Lung (tissue), 12 donors: ENCODE measurements around the gene PSMD7. TPM values are rescaled to one million over a fixed set of nuclear protein-coding genes. Genes with fewer than 3 reads are reported as not detected.

ENCODE experiments used
- ATAC-seq: fragments of 200-7000 bp; cut with Tn5 transposase; one replicate; pipeline ENCODE4 v1.9.1; 2020; ENCODE audit warnings: moderate number of reproducible peaks; ENCODE audit not compliant: insufficient read depth, low FRiP score
- DNase-seq, 3 donors: peaks; one replicate each; pipeline ENCODE4 v3.0.0-alpha.2; 2013 to 2017
- H3K27ac ChIP-seq, 2 donors: one replicate each; pipeline ENCODE4 v1.5.1; 2013; ENCODE audit warnings: mild to moderate bottlenecking in 2 of 2, moderate library complexity in 2 of 2, control low read depth in 1 of 2, inconsistent platforms in 1 of 2, low read depth in 1 of 2, low read length in 1 of 2
- H3K27me3 ChIP-seq, 3 donors: one replicate each; pipeline ENCODE4 v1.5.1; 2013; ENCODE audit warnings: low read length in 2 of 3; ENCODE audit not compliant: control insufficient read depth in 3 of 3, insufficient read depth in 3 of 3
- H3K36me3 ChIP-seq, 4 donors: one replicate each; pipeline ENCODE4 v1.5.1; 2013; ENCODE audit warnings: low read length in 4 of 4, mild to moderate bottlenecking in 1 of 4, moderate library complexity in 1 of 4; ENCODE audit not compliant: control insufficient read depth in 4 of 4, insufficient read depth in 4 of 4
- H3K4me1 ChIP-seq, 5 donors: one replicate each; pipeline ENCODE4 v1.5.1; 2013; ENCODE audit warnings: low read length in 5 of 5, mild to moderate bottlenecking in 2 of 5, moderate library complexity in 1 of 5; ENCODE audit not compliant: control insufficient read depth in 5 of 5, insufficient read depth in 5 of 5
- H3K4me3 ChIP-seq: one replicate; pipeline ENCODE4 v1.5.1; 2013; ENCODE audit warnings: mild to moderate bottlenecking, control low read depth, moderate library complexity
- H3K9ac ChIP-seq, 2 donors: one replicate each; pipeline ENCODE4 v1.5.1; 2013; ENCODE audit warnings: low read length in 2 of 2, control low read depth in 1 of 2; ENCODE audit not compliant: insufficient read depth in 1 of 2
- H3K9me3 ChIP-seq, 4 donors: one replicate each; pipeline ENCODE4 v1.5.1; 2013; ENCODE audit warnings: low read length in 3 of 4, mild to moderate bottlenecking in 1 of 4, moderate library complexity in 1 of 4; ENCODE audit not compliant: control insufficient read depth in 4 of 4, insufficient read depth in 3 of 4
- WGBS, 2 donors: extraction: QIAGEN DNeasy Blood & Tissue Kit; methylation state at CpG; one replicate each; pipeline ENCODE4 v1.1.7; 2013; 5-methylcytosine and 5-hydroxymethylcytosine counted together
- polyA plus RNA-seq, 2 donors: library from polyadenylated mRNA; stranded (reverse); fragments of 200-250 nt; gene quantifications; one replicate each; pipeline ENCODE4 v1.2.1, GENCODE V29; 2013
- total RNA-seq, 2 donors: library from RNA; depleted of rRNA in 1 of 2; stranded (reverse); fragments of >200 nt in 1 of 2; gene quantifications; one replicate each; pipeline ENCODE4 v1.2.1, GENCODE V29; 2014 to 2021
- TF ChIP-seq, protein P1 (sequence below): IDR thresholded peaks from 2 replicates; pipeline ENCODE4 v1.5.1; 2012; ENCODE audit warnings: mild to moderate bottlenecking; ENCODE audit errors: control extremely low read depth, extremely low read depth
- donor health status: control.
- donor health status: control.
- donor health status: Bipolar disorder and iron deficiency.
- donor health status: healthy.
- donor health status: DM: yes; HTN: yes; CAD: no.

The PSMD7 gene
- total and polyA plus RNA-seq, 4 donors = 30.7 to 118 (median 58.7) TPM

DNA sequence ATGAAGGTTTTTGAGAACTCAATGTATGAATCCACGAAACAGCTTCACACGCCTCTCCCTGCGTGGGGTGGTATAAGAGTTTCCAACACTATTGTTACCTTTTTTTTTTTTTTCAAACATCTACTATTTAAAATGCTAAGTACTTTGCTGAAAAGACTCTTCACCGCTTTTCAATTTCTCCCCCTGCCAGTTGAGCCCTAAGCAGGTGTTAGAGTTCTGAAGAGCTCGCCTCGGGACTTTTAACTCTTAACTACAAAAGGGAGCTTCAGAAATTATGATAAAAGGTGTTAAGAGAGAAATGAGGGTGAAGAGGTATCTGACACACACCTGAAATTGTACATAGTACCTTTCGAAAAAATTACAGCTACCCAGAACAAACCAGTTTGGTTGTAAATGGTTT, 20.9 kb upstream of the PSMD7 start:
- no peak overlapping the region for H3K9ac ChIP-seq
- TF ChIP-seq, protein P1, sequence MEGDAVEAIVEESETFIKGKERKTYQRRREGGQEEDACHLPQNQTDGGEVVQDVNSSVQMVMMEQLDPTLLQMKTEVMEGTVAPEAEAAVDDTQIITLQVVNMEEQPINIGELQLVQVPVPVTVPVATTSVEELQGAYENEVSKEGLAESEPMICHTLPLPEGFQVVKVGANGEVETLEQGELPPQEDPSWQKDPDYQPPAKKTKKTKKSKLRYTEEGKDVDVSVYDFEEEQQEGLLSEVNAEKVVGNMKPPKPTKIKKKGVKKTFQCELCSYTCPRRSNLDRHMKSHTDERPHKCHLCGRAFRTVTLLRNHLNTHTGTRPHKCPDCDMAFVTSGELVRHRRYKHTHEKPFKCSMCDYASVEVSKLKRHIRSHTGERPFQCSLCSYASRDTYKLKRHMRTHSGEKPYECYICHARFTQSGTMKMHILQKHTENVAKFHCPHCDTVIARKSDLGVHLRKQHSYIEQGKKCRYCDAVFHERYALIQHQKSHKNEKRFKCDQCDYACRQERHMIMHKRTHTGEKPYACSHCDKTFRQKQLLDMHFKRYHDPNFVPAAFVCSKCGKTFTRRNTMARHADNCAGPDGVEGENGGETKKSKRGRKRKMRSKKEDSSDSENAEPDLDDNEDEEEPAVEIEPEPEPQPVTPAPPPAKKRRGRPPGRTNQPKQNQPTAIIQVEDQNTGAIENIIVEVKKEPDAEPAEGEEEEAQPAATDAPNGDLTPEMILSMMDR = no peak
- no peak overlapping the region for H3K27ac ChIP-seq
- peak in 2 of 3 donors; percentile 26 to 37 for DNase-seq
- no peaks in the 10 kb centered on the region for H3K36me3 ChIP-seq
- no peaks in the 10 kb centered on the region for H3K27me3 ChIP-seq
- H3K4me1 ChIP-seq = peaks cover 0 to 4% (median 0%) of the 10 kb centered on the region in 5 donors
- 51 to 60% methylated on average over 7 of the region's 7 CpGs for WGBS, 2 donors
- ATAC-seq = no peak
- H3K9me3 ChIP-seq = peaks cover 0 to 2% (median 0%) of the 10 kb centered on the region in 4 donors
- no peak overlapping the region for H3K4me3 ChIP-seq

DNA sequence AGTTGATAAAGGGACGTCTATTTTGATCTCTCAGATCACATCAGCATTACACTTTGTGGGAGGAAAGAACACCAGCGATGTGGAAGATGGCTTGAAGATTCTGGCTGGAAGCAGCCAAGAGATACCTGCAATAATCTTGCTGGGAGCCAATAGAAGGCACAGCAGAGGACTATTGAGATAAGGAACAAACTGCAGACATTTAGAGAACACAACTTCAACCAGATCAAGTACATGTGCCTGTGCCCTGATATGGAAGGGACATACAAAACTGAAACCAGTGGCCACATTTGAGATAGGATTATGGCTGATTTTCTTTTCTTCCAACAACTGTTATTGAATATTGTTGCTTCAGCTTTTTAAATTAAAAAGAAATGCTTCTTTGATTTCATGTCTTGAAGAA, 18.6 kb upstream of the PSMD7 start:
- no peak for ATAC-seq
- TF ChIP-seq, protein P1 = no peak
- peaks cover 0 to 10% (median 4%) of the 10 kb centered on the region in 5 donors for H3K4me1 ChIP-seq
- peaks cover 0 to 2% (median 0%) of the 10 kb centered on the region in 4 donors for H3K9me3 ChIP-seq
- no peak overlapping the region for H3K27ac ChIP-seq
- no peak for DNase-seq
- H3K36me3 ChIP-seq = no peaks in the 10 kb centered on the region
- H3K27me3 ChIP-seq = no peaks in the 10 kb centered on the region
- 75 to 77% methylated on average over 2 of the region's 2 CpGs for WGBS, 2 donors
- H3K4me3 ChIP-seq = no peak overlapping the region
- H3K9ac ChIP-seq = no peak overlapping the region

DNA sequence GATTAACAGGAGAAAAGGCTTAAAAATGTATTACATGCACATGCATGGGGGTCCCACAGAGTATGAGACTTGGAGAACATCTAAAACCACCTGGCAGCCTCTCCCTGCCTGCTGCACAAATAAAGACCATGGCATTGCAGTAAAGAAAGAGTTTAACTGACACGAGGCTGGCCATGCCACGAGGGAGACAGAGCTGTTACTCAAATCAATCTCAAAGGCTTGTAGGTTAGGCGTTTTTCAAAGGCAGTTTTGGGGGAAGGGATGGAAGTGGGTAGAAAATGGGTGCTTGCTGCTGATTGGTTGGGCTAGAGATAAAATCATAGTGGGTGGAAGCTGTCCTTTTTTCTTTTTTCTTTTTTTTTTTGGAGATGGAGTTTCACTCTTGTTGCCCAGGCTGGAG, 17.3 kb upstream of the PSMD7 start:
- no peak overlapping the region for H3K9ac ChIP-seq
- DNase-seq (no peak), ATAC-seq (no peak)
- TF ChIP-seq, protein P1 = no peak
- H3K4me1 ChIP-seq = peaks cover 0 to 7% (median 4%) of the 10 kb centered on the region in 5 donors
- no peak overlapping the region for H3K27ac ChIP-seq
- no peaks in the 10 kb centered on the region for H3K36me3 ChIP-seq
- no peaks in the 10 kb centered on the region for H3K27me3 ChIP-seq
- no peak overlapping the region for H3K4me3 ChIP-seq
- H3K9me3 ChIP-seq = peaks cover 0 to 4% (median 0%) of the 10 kb centered on the region in 4 donors
- 77 to 78% methylated on average over 3 of the region's 3 CpGs for WGBS, 2 donors

DNA sequence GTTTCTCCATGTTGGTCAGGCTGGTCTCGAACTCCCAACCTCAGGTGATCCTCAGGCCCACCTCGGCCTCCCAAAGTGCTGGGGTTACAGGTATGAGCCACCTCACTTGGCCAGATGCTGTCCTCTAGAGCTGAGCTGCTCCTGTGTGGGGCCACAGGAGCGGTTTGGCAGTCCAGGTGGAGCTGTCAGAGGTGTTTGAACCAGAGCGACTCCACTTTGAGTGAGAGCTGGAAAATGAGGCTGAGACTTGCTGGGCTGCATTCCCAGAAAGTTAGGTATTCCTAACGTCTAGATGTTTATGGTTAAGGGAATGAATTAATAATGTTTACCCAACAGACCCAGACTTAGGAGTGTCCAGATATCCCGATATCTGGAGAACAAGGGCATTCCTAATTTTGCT, 16.8 kb upstream of the PSMD7 start:
- Histone ChIP-seq H3K9me3 (peaks cover 0 to 4% (median 0%) of the 10 kb centered on the region in 4 donors), H3K27me3 (no peaks in the 10 kb centered on the region), H3K27ac (no peak overlapping the region), H3K9ac (no peak overlapping the region), H3K4me1 (peaks cover 0 to 7% (median under 1%) of the 10 kb centered on the region in 5 donors), H3K4me3 (no peak overlapping the region), H3K36me3 (no peaks in the 10 kb centered on the region)
- TF ChIP-seq, protein P1 = no peak
- peak; percentile 20 to 38 (median 30) for DNase-seq
- ATAC-seq = no peak
- 72 to 79% methylated on average over 6 of the region's 6 CpGs for WGBS, 2 donors
